Fibroblast of upper back skin (primary cell): Measurements from ENCODE around the gene PREX1.
A peak's percentile ranks its signal among the peaks of the same experiment; 100 is the strongest.

Source experiments
- DNase-seq: peaks from one replicate; pipeline ENCODE4 v3.0.0-alpha.2; 2013

Gene PREX1

GRCh38 chr20:48717095-48717672 is 110.6 kb downstream of the PREX1 start:
- no peak for DNase-seq

DNA sequence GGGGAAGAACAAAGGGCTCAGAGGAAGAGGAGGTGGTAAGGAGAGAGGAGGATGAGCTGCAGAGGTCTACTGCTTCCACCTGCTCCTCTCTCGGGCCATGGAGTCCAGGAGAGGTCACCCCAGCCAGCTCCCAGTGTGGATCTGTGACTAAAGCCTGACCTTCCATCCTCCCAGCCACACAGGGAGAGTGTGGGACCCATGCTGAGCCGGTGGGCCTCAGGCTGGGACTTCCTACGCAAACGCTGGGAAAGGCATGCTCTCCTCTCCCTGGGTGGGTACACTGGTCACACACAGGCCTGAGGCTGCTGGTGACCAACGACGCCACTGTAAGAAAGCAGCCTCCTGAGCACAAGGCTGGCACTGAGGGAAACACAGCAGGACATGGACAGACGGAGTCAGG is 111.3 kb downstream of the PREX1 start:
- no peak for DNase-seq

- no peak for DNase-seq
Observed at GRCh38 chr20:48716086-48716485, 111.7 kb downstream of the PREX1 start.

- no peak for DNase-seq
Observed at GRCh38 chr20:48714764-48715163, 113.0 kb downstream of the PREX1 start.

- no peak for DNase-seq
Observed at GRCh38 chr20:48711696-48712464, 115.9 kb downstream of the PREX1 start.

DNA sequence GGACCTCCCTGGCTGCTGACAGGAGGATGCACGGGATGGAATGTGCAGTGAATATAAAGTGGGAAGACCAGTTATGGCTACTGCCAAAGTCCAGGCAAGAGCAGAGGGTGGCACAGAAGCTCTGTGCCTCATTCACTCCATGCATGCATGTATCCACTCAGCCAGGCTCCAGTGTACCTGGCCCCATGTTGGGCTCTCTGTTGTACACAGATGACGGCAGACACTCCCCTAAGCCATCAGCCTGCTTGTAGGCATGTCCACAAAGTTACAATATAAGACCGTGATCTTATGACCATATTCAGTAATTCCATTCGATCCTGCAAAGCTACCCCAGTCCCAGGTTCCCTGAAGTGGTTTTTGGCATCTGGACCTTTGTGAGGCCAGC is 116.8 kb downstream of the PREX1 start:
- no peak for DNase-seq

- DNase-seq, result no peak
Observed at GRCh38 chr20:48710341-48711043, 117.3 kb downstream of the PREX1 start.

DNA sequence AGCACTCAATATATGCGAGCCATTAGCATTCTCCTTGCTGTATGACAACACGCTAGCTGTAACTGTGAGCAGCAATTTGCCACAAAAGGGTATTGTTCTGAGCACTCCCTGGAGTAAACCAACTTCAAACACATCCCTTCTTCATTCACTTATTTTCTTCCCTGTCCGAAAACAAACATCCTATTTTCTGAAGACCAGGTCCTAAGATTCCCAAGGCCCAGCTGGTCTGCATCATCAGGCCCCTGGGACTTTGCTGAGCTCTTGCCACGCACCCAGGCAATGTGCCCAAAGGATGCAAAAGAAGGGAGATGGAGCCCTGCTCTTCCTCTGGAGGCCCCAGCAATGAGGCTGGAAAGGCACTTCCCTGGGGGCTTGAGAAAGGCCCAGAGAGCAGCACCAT is 118.1 kb downstream of the PREX1 start:
- DNase-seq, result no peak

GRCh38 chr20:48709058-48709691 is 118.6 kb downstream of the PREX1 start:
- no peak for DNase-seq

DNA sequence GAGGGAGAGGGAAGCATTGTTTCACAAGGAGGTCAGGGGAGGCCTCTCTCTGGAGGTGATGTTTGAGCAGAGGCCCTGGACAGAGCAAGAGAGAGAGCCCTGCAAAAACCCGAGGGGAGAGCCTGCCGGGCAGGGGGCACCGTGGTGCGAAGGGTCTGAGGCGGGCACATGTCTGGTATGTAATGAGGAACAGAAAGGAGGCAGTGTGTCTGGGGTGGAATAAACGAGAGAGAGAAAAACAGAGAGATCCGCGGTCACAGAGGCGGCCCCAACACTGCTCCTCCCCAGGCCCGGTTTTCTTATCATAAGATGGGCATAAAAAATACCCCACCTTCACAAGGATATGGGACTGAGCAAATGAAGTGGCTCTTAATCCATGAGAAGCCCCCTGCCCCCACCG is 119.2 kb downstream of the PREX1 start:
- DNase-seq, result no peak

- no peak for DNase-seq
Observed at GRCh38 chr20:48708116-48708515, 119.7 kb downstream of the PREX1 start.

DNA sequence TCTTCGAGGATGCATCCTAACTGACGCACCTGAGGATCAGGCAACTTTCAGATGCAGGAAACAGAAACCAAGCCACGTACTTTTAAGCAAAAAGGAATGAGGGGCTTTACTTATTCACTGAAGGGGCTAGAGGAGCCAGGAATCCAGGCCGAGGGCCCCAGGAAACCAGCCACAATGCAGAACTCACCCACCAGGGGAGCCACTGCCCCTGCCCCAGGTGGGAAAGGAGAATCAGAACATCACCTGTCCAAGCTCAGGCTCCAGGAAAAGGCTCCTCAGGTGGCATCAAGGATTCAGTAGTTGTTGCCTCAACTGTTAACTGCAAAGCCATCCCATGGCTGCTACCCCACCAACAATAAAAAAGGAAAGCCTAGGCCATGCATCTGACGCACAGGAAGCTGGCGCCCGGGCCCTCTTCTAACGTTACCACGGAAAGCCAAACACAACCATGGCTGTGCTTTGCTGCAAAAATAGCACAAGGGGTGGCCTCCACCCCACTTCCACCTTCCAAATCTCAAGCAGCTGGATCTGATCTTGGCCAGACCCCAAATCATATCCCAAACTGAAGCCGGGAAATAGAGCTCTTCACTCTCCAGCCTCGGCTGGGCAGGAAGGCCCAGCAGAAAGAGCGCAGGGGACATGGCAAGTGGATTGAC is 121.0 kb downstream of the PREX1 start:
- no peak for DNase-seq

GRCh38 chr20:48706116-48706656 is 121.6 kb downstream of the PREX1 start:
- peak; percentile 53 for DNase-seq

DNA sequence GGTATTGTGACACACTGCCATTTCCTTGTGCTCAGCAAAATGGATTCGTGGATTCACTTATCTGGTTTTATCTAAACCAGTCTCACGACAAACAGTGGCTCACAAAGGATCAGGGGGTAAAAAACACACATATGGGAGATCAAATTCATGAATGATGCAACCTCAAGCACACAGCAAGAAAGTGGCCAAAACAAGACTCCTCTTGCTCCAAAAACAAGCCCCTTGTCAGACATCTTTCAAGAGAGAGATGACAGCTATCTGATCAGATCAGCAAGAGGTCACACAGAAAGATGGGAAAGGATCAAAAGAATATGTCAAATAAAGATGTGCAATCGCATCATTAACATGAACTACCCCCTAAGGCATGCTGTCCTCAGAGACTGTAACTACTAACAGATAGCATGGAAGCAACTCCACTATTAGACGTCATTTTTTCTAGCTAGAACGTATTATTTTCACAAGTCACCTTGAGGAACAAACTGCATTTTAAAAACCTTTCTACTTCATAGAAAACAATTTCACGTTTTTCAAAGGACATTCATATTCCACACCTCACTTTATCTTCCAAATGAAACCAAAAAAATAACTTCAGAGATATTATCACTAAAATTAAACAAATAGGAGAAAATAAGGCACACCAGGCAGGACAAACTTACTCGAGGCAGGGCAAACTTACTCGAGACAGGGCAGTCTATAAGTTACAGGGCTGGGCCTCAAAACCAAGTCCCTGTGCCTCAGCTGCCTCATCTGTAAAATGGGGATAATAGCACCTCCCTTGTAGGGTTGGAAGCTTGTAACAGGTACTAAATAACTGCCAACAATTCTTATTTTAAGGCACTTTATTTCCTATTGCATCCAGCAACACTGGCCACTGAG is 122.3 kb downstream of the PREX1 start:
- DNase-seq, result peak; percentile 75

DNA sequence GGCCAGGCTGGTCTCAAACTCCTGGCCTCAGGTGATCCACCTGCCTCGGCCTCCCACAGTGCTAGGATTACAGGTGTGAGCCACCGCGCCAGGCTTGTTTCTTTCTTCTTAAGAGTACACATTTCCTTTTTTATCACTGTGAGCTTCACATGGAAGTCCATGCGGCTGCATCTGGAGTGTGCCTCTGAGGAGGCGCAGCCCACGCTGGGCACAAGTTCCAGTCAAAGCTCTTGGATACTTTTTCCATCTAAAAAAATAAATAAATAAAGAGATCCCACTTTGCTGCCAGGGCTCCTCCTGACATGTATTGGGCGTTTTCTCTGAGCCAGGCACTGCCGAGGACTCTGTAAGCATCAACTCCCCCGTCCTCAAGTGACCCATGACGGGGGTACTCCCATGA is 123.0 kb downstream of the PREX1 start:
- no peak for DNase-seq

GRCh38 chr20:48703511-48704219 is 124.1 kb downstream of the PREX1 start:
- no peak for DNase-seq

DNA sequence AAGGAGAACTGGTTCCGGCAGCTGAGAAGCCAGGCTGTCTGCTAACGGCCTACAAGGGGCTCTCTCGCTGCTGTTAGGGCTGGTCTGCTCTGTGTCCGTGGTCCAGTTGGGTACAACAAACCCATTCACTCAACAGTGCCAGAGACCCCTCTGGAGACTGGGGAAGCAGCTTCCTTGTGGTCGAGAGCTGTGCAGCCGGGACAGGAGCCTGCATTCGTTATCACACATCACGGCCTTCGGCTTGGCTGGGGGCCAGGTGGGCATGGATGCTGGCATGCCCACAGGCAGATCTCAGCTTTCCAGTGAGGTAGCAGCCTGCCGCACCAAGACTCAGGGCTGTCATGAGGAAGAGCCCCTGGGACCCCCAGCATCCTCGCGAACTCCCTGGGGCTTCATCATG is 124.7 kb downstream of the PREX1 start:
- DNase-seq, result no peak

DNA sequence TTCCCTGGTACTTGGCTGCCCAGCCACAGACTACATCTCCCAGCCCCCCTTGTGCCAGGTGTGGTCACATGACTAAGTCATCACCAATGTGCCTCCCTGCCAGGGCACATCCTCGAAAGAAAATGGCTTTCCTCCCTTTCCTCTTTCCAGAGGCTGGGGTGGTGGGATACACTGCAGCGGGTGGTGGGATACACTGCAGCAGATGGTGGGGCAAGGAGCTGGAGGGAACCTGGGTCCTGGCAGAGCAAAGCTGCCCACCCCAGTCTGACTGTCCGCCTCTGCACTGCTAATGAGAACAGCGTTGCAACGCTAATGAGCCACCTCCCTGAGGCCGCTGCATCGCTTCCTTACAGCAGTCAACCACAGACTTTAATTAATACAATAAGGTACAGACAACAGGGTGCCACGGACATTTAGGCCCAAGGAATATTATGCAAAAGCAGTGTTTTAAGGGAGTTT is 125.3 kb downstream of the PREX1 start:
- DNase-seq, result no peak

DNA sequence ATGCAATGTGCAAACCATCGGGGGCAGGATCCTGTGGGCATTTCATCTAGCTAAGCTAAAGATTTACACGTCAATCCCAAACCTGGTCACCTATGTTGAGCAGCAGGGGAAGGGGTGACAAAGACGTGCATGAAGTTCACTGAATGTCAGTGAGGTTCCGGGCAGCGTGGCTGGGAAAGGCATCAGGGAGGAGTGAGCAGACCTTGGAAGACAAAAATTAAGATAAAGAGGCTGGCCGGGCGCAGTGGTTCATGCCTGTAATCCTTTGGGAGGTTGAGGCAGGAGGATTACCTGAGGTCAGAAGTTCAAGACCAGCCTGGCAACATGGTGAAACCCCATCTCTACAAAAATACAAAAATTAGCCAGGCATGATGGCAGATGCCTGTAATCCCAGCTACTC is 126.1 kb downstream of the PREX1 start:
- DNase-seq, result no peak

DNA sequence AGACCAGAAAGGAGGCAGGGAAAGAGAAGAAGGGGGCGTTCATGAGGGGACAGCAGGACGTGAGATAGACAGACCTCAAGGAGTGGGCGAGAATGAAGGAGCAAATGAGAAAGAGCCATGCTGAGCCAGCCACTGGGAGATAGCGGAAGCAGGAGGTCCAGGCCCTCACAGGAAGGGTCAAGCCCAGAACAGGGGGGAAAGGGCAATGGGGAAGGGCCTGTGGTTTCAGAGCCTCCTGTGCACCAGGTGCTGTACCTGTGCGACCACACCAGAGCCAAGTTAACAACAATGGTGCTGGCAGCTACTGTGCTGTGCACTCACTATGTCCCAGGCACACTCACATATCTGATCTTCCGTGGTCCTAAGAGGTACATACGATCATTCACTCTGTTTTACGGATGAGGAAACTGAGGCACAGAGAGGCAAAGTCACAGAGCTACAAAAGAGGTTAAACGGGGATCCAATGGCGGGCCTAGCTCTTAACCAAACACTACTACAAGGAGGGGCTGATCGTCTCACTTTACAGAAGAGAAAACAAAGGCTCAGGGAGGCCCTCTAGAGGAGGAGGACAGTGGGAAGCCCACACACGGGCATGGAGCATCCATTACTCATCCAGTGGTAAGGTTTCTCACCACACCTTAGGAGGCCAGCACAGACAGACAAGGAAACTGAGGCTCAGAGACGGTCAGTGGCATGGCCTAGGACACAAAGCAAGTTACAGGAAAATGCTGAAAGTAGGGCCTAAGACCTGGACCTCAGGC is 129.1 kb downstream of the PREX1 start:
- no peak for DNase-seq
